HepG2 (cell line): ENCODE results near the gene TROAP. TPM values are rescaled to one million over a fixed set of nuclear protein-coding genes. Genes with fewer than 3 reads are reported as not detected.

Experiments used
- BRD4 ChIP-seq: sonication (generic); formaldehyde crosslinking; IDR thresholded peaks from 2 replicates; pipeline ENCODE4 v1.4.0; 2020; ENCODE audit warnings: missing genetic modification reagents
- ELF3 ChIP-seq: IDR thresholded peaks from 2 replicates; pipeline ENCODE4 v1.6.1; 2016; ENCODE audit warnings: missing genetic modification reagents, missing compliant biosample characterization
- GFI1 ChIP-seq: sonication (generic); formaldehyde crosslinking; IDR thresholded peaks from 2 replicates; pipeline ENCODE4 v1.5.0; 2020; ENCODE audit warnings: missing genetic modification reagents, mild to moderate bottlenecking, borderline replicate concordance
- JUN ChIP-seq: sonication (generic); formaldehyde crosslinking; IDR thresholded peaks from 2 replicates; pipeline ENCODE4 v1.4.0; 2020; ENCODE audit warnings: mild to moderate bottlenecking, missing genetic modification reagents
- SAP130 ChIP-seq: IDR thresholded peaks from 2 replicates; pipeline ENCODE4 v1.6.1; 2016; ENCODE audit warnings: low read depth
- TGIF2 ChIP-seq: IDR thresholded peaks from 2 replicates; pipeline ENCODE4 v1.6.1; 2016; ENCODE audit warnings: control low read depth, missing compliant biosample characterization
- XRCC5 ChIP-seq: fragments of 200-400 bp; formaldehyde crosslinking; optimal IDR thresholded peaks from 2 replicates; pipeline ENCODE3; 2017; ENCODE audit warnings: mild to moderate bottlenecking, low read length
- ZNF549 ChIP-seq: sonication (generic); formaldehyde crosslinking; IDR thresholded peaks from 2 replicates; pipeline ENCODE4 v1.5.0; 2020; ENCODE audit warnings: missing genetic modification reagents
- ZNF792 ChIP-seq: IDR thresholded peaks from 2 replicates; pipeline ENCODE4 v1.6.1; 2016
- polyA plus RNA-seq, 8 experiments: library from polyadenylated mRNA; depleted of rRNA in 3 of 8; stranded (reverse) in 7 of 8; unstranded in 1 of 8; fragments of >200 nt; fragmentation: Illumina TruSeq in 4 of 8; extraction: Trizol in 4 of 8; gene quantifications; 2 replicates each; pipeline versions ENCODE4 v1.2.1 to v1.2.3, GENCODE V29; 2011 to 2016; ENCODE audit warnings: low read depth in 4 of 8, missing spikeins in 1 of 8, mixed read lengths in 1 of 8; ENCODE audit not compliant: insufficient read depth in 1 of 8
- total RNA-seq, 5 experiments: library from RNA; depleted of rRNA; stranded (reverse); fragments of >200 nt; fragmentation: Illumina TruSeq; extraction: Trizol; gene quantifications; 2 replicates each; pipeline ENCODE4 v1.2.3, GENCODE V29; 2016; ENCODE audit warnings: low read depth in 1 of 5
- TF ChIP-seq, protein P1 (sequence below), 2 experiments: IDR thresholded peaks; 2 replicates each; pipeline ENCODE4 v1.6.1; 2011 to 2012; ENCODE audit warnings: low read length in 2 of 2, borderline replicate concordance in 1 of 2, low read depth in 1 of 2, mild to moderate bottlenecking in 1 of 2, moderate library complexity in 1 of 2

The TROAP gene
- total and polyA plus RNA-seq, 2 of the 13 experiments (the other 11 are each of a cell fraction or from before 2014, with no cell fraction given), result 22.5 to 30.9 TPM

- TF ChIP-seq, protein P1, sequence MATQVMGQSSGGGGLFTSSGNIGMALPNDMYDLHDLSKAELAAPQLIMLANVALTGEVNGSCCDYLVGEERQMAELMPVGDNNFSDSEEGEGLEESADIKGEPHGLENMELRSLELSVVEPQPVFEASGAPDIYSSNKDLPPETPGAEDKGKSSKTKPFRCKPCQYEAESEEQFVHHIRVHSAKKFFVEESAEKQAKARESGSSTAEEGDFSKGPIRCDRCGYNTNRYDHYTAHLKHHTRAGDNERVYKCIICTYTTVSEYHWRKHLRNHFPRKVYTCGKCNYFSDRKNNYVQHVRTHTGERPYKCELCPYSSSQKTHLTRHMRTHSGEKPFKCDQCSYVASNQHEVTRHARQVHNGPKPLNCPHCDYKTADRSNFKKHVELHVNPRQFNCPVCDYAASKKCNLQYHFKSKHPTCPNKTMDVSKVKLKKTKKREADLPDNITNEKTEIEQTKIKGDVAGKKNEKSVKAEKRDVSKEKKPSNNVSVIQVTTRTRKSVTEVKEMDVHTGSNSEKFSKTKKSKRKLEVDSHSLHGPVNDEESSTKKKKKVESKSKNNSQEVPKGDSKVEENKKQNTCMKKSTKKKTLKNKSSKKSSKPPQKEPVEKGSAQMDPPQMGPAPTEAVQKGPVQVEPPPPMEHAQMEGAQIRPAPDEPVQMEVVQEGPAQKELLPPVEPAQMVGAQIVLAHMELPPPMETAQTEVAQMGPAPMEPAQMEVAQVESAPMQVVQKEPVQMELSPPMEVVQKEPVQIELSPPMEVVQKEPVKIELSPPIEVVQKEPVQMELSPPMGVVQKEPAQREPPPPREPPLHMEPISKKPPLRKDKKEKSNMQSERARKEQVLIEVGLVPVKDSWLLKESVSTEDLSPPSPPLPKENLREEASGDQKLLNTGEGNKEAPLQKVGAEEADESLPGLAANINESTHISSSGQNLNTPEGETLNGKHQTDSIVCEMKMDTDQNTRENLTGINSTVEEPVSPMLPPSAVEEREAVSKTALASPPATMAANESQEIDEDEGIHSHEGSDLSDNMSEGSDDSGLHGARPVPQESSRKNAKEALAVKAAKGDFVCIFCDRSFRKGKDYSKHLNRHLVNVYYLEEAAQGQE (IDR thresholded peaks at IDR 0.05; ENCODE audit: borderline replicate concordance in 1 of 2, low read depth in 1 of 2, low read length in 2 of 2), result no peak
- TF ChIP-seq JUN (CRISPR knock-in tag) (no peak), ZNF792 (CRISPR knock-in tag) (no peak), BRD4 (no peak), XRCC5 (peak; percentile 69), GFI1 (CRISPR knock-in tag) (no peak), ZNF549 (CRISPR knock-in tag) (no peak), SAP130 (peak; percentile 33; the same call in 1 of the 2 replicates), TGIF2 (CRISPR knock-in tag) (peak; percentile 40; the same call in 1 of the 2 replicates), ELF3 (CRISPR knock-in tag) (no peak)
- TF ChIP-seq, all 625 proteins: peak for 22
Observed at GRCh38 chr12:49331380-49332222, 8.5 kb downstream of the TROAP start (continued).
